Measurements from ENCODE around the gene CPB2. TPM values are rescaled to one million over a fixed set of nuclear protein-coding genes. Genes with fewer than 3 reads are reported as not detected.

CPB2 gene
- total and polyA plus RNA-seq, 9 of the 15 experiments (the other 6 are each of a cell fraction or from before 2014, with no cell fraction given) = 0.03 to 0.16 (median 0.07) TPM; not detected in 6

DNA sequence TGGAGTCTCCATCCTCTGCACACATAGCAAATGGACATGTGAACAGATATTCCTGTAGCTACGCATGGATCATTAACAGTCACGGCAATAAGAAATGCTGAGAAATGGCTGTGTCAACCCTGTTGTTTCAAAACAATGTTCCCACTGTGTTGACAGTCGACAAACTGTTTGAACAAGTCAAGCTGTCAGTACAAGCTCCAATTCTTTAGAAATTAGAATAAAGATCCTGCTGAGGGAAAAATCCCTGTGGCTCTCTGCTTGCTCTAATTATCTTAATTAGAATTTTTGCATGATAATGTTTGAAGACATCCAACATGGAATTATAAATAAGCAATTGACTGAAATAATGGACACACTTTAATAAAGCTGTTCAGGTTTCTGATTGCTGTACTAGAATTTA is 37.9 kb upstream of the CPB2 start:
- DNase-seq (ENCODE audit: extremely low read depth in 1 of 4, low spot score in 3 of 4) (no peak), FAIRE-seq (no peak), ATAC-seq (no peak)
- H3K4me3 ChIP-seq = no peak overlapping the region
- H3K27me3 ChIP-seq (ENCODE audit: control insufficient read depth in 2 of 2, insufficient read depth in 2 of 2, low read length in 2 of 2) = no peaks in the 10 kb centered on the region
- H3K27ac ChIP-seq (ENCODE audit: extremely low read depth, low read depth, low read length) = no peak overlapping the region
- H3K4me1 ChIP-seq (replicated peaks in 1 of 2; ENCODE audit: control insufficient read depth in 2 of 2, insufficient read depth in 2 of 2, low read length in 2 of 2) = no peaks in the 10 kb centered on the region
- BruUV-seq (replicated peaks) = no TSS peak
- H3K79me2 ChIP-seq (ENCODE audit: control insufficient read depth, insufficient read depth, low read length) = no peaks in the 10 kb centered on the region
- H4K20me1 ChIP-seq (replicated peaks; ENCODE audit: control insufficient read depth, insufficient read depth, low read length) = no peaks in the 10 kb centered on the region
- intact Hi-C loops (cut with micrococcal nuclease) = no loop called here
- H3K4me2 ChIP-seq (ENCODE audit: insufficient read depth, low read length) = no peak overlapping the region
- TF ChIP-seq ETV6 (IDR thresholded peaks at IDR 0.05; ENCODE audit: borderline replicate concordance in 1 of 2, low read depth in 2 of 2, low read length in 1 of 2) = no peak
- no peak for TF ChIP-seq ETV6 (CRISPR knock-in tag; IDR thresholded peaks at IDR 0.05; ENCODE audit: borderline replicate concordance)
- H3K36me3 ChIP-seq (ENCODE audit: control insufficient read depth, insufficient read depth, low read length) = peaks cover 87% of the 10 kb centered on the region
- 95% methylated on average over 3 of the region's 3 CpGs for WGBS (ENCODE audit: insufficient coverage, low coverage, missing lambda C conversion rate)
- no peak overlapping the region for H3K9ac ChIP-seq (ENCODE audit: insufficient read depth in 1 of 2, low read depth in 2 of 2, low read length in 2 of 2)
- POLR2A ChIA-PET = interaction anchor here (1.3 kb wide), 1 partner anchor 16 kb away, joined by 4 read pairs; no protein-coding TSS in a partner anchor
- H2AFZ ChIP-seq (ENCODE audit: low read depth, low read length) = no peak overlapping the region
- H3K9me1 ChIP-seq (ENCODE audit: control insufficient read depth, insufficient read depth, low read length) = no peaks in the 10 kb centered on the region
- in situ Hi-C loops (cut with MboI) = no loop called here
- no peaks in the 10 kb centered on the region for H3K9me3 ChIP-seq (replicated peaks; ENCODE audit: control insufficient read depth, insufficient read depth, low read depth, low read length)
- CTCF ChIA-PET (ENCODE audit: low intra/inter-chr PET ratio) = no interaction called here

- FAIRE-seq (no peak), ATAC-seq (no peak), DNase-seq (ENCODE audit: extremely low read depth in 1 of 4, low spot score in 3 of 4) (no peak)
- no peak overlapping the region for H3K4me3 ChIP-seq
- H3K9ac ChIP-seq (ENCODE audit: insufficient read depth in 1 of 2, low read depth in 2 of 2, low read length in 2 of 2) = no peak overlapping the region
- peaks cover 91% of the 10 kb centered on the region for H3K36me3 ChIP-seq (ENCODE audit: control insufficient read depth, insufficient read depth, low read length)
- ChIA-PET POLR2A (interaction anchor here (1.4 kb wide), 1 partner anchor 11 kb away, joined by 3 read pairs; no protein-coding TSS in a partner anchor), CTCF (ENCODE audit: low intra/inter-chr PET ratio) (no interaction called here)
- no peaks in the 10 kb centered on the region for H3K27me3 ChIP-seq (ENCODE audit: control insufficient read depth in 2 of 2, insufficient read depth in 2 of 2, low read length in 2 of 2)
- no TSS peak for BruUV-seq (replicated peaks)
- no peaks in the 10 kb centered on the region for H4K20me1 ChIP-seq (replicated peaks; ENCODE audit: control insufficient read depth, insufficient read depth, low read length)
- WGBS (ENCODE audit: insufficient coverage, low coverage, missing lambda C conversion rate) = 73% methylated on average over 2 of the region's 2 CpGs
- H3K9me1 ChIP-seq (ENCODE audit: control insufficient read depth, insufficient read depth, low read length) = no peaks in the 10 kb centered on the region
- H3K9me3 ChIP-seq (replicated peaks; ENCODE audit: control insufficient read depth, insufficient read depth, low read depth, low read length) = no peaks in the 10 kb centered on the region
- intact Hi-C loops (cut with micrococcal nuclease) (no loop called here), in situ Hi-C loops (cut with MboI) (no loop called here)
- no peak overlapping the region for H2AFZ ChIP-seq (ENCODE audit: low read depth, low read length)
- H3K4me1 ChIP-seq (replicated peaks in 1 of 2; ENCODE audit: control insufficient read depth in 2 of 2, insufficient read depth in 2 of 2, low read length in 2 of 2) = no peaks in the 10 kb centered on the region
- no peak overlapping the region for H3K4me2 ChIP-seq (ENCODE audit: insufficient read depth, low read length)
- H3K27ac ChIP-seq (ENCODE audit: extremely low read depth, low read depth, low read length) = no peak overlapping the region
- H3K79me2 ChIP-seq (ENCODE audit: control insufficient read depth, insufficient read depth, low read length) = no peaks in the 10 kb centered on the region
- TF ChIP-seq BMI1 (IDR thresholded peaks at IDR 0.05; ENCODE audit: low read length) (no peak), POLR2B (IDR thresholded peaks at IDR 0.05; ENCODE audit: low read depth, partially characterized antibody) (no peak), ZBED1 (IDR thresholded peaks at IDR 0.05) (no peak), TRIM25 (IDR thresholded peaks at IDR 0.05; ENCODE audit: borderline replicate concordance) (no peak), ATF1 (CRISPR knock-in tag; IDR thresholded peaks at IDR 0.05) (no peak), ATF1 (tag; IDR thresholded peaks at IDR 0.05) (no peak), HCFC1 (IDR thresholded peaks at IDR 0.05; ENCODE audit: low read depth, low read length) (no peak), SMARCA4 (IDR thresholded peaks at IDR 0.05) (no peak), POLR2AphosphoS2 (IDR thresholded peaks at IDR 0.05; ENCODE audit: low read length) (no peak), ZNF589 (CRISPR knock-in tag; IDR thresholded peaks at IDR 0.05; ENCODE audit: low read depth) (no peak), YBX1 (IDR thresholded peaks at IDR 0.05) (no peak), MED1 (CRISPR knock-in tag; IDR thresholded peaks at IDR 0.05; ENCODE audit: borderline replicate concordance) (no peak)
- TF ChIP-seq, protein P1, sequence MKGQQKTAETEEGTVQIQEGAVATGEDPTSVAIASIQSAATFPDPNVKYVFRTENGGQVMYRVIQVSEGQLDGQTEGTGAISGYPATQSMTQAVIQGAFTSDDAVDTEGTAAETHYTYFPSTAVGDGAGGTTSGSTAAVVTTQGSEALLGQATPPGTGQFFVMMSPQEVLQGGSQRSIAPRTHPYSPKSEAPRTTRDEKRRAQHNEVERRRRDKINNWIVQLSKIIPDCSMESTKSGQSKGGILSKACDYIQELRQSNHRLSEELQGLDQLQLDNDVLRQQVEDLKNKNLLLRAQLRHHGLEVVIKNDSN (CRISPR knock-in tag; IDR thresholded peaks at IDR 0.05) = no peak
- TF ChIP-seq, protein P2, sequence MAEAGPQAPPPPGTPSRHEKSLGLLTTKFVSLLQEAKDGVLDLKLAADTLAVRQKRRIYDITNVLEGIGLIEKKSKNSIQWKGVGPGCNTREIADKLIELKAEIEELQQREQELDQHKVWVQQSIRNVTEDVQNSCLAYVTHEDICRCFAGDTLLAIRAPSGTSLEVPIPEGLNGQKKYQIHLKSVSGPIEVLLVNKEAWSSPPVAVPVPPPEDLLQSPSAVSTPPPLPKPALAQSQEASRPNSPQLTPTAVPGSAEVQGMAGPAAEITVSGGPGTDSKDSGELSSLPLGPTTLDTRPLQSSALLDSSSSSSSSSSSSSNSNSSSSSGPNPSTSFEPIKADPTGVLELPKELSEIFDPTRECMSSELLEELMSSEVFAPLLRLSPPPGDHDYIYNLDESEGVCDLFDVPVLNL (CRISPR knock-in tag; IDR thresholded peaks at IDR 0.05; ENCODE audit: low read depth) = no peak
Measured at GRCh38 chr13:46140044-46140443, 35.2 kb upstream of the CPB2 start.
